ENCODE data around the gene ISM1. TPM values are rescaled to one million over a fixed set of nuclear protein-coding genes. Genes with fewer than 3 reads are reported as not detected.
A peak's percentile ranks its signal among the peaks of the same experiment; 100 is the strongest.

ISM1 gene
- total and polyA plus RNA-seq, 7 donors = 0.56 to 1.8 (median 0.99) TPM

DNA sequence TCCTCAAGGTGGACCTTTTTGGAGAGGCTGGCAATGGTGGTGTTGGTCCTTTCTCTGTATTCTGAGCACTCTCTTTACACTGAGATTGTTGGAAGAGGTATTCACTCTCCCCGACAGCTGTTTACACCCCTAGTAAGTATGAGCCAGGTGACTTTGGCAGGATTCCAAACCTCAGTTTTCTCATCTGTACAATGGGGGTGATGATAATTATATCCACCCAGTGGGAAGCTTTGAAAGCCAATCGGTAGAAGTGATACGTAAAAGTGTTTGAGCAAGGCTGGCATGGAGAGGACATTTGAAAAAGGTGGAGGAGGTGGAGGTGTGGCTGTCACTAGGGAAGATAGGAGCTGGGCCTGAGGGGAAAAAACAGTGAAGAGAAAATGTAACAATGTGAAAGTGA lies 35.5 kb downstream of the ISM1 start:
- Histone ChIP-seq H3K36me3 (ENCODE audit: insufficient read depth in 1 of 2, low read depth in 1 of 2) (no peaks in the 10 kb centered on the region), H3K4me3 (no peak overlapping the region), H3K9me3 (no peaks in the 10 kb centered on the region), H3K4me1 (no peaks in the 10 kb centered on the region), H3K27ac (no peak overlapping the region), H3K27me3 (ENCODE audit: insufficient read depth in 3 of 3, low read length in 2 of 3) (no peaks in the 10 kb centered on the region)
- intact Hi-C loops (cut with DNase I) = no loop called here
- whole genome bisulfite sequencing, 3 donors = 90 to 93% (median 92%) methylated on average over 3 of the region's 3 CpGs
- TF ChIP-seq, protein P1, sequence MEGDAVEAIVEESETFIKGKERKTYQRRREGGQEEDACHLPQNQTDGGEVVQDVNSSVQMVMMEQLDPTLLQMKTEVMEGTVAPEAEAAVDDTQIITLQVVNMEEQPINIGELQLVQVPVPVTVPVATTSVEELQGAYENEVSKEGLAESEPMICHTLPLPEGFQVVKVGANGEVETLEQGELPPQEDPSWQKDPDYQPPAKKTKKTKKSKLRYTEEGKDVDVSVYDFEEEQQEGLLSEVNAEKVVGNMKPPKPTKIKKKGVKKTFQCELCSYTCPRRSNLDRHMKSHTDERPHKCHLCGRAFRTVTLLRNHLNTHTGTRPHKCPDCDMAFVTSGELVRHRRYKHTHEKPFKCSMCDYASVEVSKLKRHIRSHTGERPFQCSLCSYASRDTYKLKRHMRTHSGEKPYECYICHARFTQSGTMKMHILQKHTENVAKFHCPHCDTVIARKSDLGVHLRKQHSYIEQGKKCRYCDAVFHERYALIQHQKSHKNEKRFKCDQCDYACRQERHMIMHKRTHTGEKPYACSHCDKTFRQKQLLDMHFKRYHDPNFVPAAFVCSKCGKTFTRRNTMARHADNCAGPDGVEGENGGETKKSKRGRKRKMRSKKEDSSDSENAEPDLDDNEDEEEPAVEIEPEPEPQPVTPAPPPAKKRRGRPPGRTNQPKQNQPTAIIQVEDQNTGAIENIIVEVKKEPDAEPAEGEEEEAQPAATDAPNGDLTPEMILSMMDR (IDR thresholded peaks at IDR 0.05) = no peak
- DNase-seq (no peak), ATAC-seq (no peak)

DNA sequence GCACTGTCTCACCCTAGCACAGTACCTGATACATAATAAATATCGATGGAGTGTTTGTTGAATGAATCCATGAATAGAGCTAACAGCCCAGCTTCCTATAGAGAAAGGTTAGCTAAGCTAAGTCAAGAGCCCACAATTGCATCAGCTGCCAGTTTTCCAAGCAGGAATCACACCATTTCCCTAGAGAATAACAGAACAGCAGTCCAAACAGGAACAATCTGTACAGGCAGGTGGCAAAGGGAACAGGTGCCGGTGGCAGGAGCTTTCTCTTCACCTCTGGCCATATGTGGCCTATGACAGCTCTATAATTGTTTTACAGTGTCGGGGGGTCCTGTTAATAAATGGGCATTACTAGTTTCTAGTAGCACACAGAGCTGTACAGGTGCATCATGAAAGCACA lies 38.8 kb downstream of the ISM1 start:
- ATAC-seq = no peak
- no peak for DNase-seq
- WGBS, 3 donors = 56 to 75% (median 74%) methylated on average over 3 of the region's 3 CpGs
- no peaks in the 10 kb centered on the region for H3K9me3 ChIP-seq
- TF ChIP-seq, protein P1 (IDR thresholded peaks at IDR 0.05) = no peak
- H3K4me3 ChIP-seq = no peak overlapping the region
- H3K4me1 ChIP-seq = no peaks in the 10 kb centered on the region
- H3K27me3 ChIP-seq (ENCODE audit: insufficient read depth in 3 of 3, low read length in 2 of 3) = no peaks in the 10 kb centered on the region
- H3K27ac ChIP-seq = no peak overlapping the region
- intact Hi-C loops (cut with DNase I) = loop anchor here (5.0 kb wide), 1 partner anchor 138 kb away; no protein-coding TSS in a partner anchor
- H3K36me3 ChIP-seq (ENCODE audit: insufficient read depth in 1 of 2, low read depth in 1 of 2) = no peaks in the 10 kb centered on the region

DNA sequence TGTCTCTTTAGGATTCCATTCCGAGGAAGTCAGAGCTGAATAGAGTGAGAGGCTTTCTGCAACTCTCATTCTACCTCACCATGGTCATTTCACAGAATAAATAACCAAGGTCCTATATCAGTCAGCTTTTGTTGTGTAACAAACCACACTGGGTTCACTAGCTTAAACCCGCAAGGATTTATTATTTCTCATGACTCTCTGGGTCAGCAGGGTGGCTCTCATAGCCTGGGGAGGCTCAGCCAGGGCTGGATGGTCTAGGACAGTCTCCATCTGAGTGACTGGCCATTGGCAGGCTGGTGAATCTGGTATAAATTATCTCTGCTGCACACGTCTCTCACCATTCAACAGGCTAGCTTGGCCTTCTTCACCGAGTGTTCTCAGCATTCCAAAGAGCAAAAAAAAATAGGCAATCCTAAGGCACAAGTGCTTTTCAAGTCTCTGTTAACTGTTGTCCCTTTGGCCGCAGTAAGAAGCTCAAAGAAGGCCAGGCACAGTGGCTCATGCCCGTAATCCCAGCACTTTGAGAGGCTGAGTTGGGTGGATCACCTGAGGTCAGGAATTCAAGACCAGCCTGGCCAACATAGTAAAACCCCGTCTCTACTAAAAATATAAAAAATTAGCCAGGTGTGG lies 39.7 kb downstream of the ISM1 start:
- Histone ChIP-seq H3K27me3 (ENCODE audit: insufficient read depth in 3 of 3, low read length in 2 of 3) (no peaks in the 10 kb centered on the region), H3K27ac (no peak overlapping the region), H3K4me3 (no peak overlapping the region), H3K9me3 (no peaks in the 10 kb centered on the region), H3K4me1 (no peaks in the 10 kb centered on the region), H3K36me3 (ENCODE audit: insufficient read depth in 1 of 2, low read depth in 1 of 2) (no peaks in the 10 kb centered on the region)
- DNase-seq (no peak), ATAC-seq (no peak)
- intact Hi-C loops (cut with DNase I) = loop anchor here (5.0 kb wide), 1 partner anchor 138 kb away; no protein-coding TSS in a partner anchor
- TF ChIP-seq, protein P1 (IDR thresholded peaks at IDR 0.05) = no peak
- WGBS, 3 donors = 64 to 72% (median 68%) methylated on average over 7 of the region's 7 CpGs

GRCh38 chr20:13261460-13262301 lies 40.6 kb downstream of the ISM1 start:
- ATAC-seq (peak in 3 of 4 donors; percentile 51 to 80 (median 57)), DNase-seq (peak; percentile 56 to 71)
- 86 to 90% (median 88%) methylated on average over 8 of the region's 8 CpGs for WGBS, 3 donors
- H3K9me3 ChIP-seq = no peaks in the 10 kb centered on the region
- H3K27ac ChIP-seq = no peak overlapping the region
- TF ChIP-seq, protein P1 (IDR thresholded peaks at IDR 0.05) = peak; percentile 62
- no peaks in the 10 kb centered on the region for H3K4me1 ChIP-seq
- no peaks in the 10 kb centered on the region for H3K27me3 ChIP-seq (ENCODE audit: insufficient read depth in 3 of 3, low read length in 2 of 3)
- H3K36me3 ChIP-seq (ENCODE audit: insufficient read depth in 1 of 2, low read depth in 1 of 2) = no peaks in the 10 kb centered on the region
- intact Hi-C loops (cut with DNase I) = loop anchor here (5.0 kb wide), 1 partner anchor 139 kb away; no protein-coding TSS in a partner anchor
- H3K4me3 ChIP-seq = no peak overlapping the region

Data from psoas muscle (tissue), 8 donors.